Hepatocyte (in vitro differentiated cells): ENCODE measurements around the gene CELF5. TPM values are rescaled to one million over a fixed set of nuclear protein-coding genes. Genes with fewer than 3 reads are reported as not detected.
"Not testable (repeated sequence)": the region's sequence is repeated elsewhere in the genome, so short reads cannot be mapped to it uniquely, and the experiment has no call there.

Experiments used
- DNase-seq: peaks from one replicate; pipeline ENCODE4 v3.0.0-alpha.2; 2016; ENCODE audit warnings: low spot score
- H2AFZ ChIP-seq: fragments of 200-600 bp; sonication (generic); 2 replicates; pipeline ENCODE4 v1.6.0; 2016; ENCODE audit warnings: antibody characterized with exemption, mild to moderate bottlenecking
- H3K27ac ChIP-seq: fragments of 200-600 bp; sonication (generic); 2 replicates; pipeline ENCODE4 v1.5.1; 2016; ENCODE audit warnings: mild to moderate bottlenecking
- H3K27me3 ChIP-seq: fragments of 200-600 bp; sonication (generic); 2 replicates; pipeline ENCODE4 v1.6.1; 2016
- H3K36me3 ChIP-seq: fragments of 200-600 bp; sonication (generic); replicated peaks from 2 replicates; pipeline ENCODE4 v1.5.1; 2016; ENCODE audit warnings: low read depth; ENCODE audit not compliant: insufficient read depth
- H3K4me1 ChIP-seq: fragments of 200-600 bp; sonication (generic); 2 replicates; pipeline ENCODE4 v1.5.1; 2016; ENCODE audit warnings: mild to moderate bottlenecking, moderate library complexity; ENCODE audit not compliant: insufficient read depth
- H3K4me2 ChIP-seq: fragments of 200-600 bp; sonication (generic); 2 replicates; pipeline ENCODE4 v1.6.0; 2016
- H3K4me3 ChIP-seq: fragments of 200-600 bp; sonication (generic); 2 replicates; pipeline ENCODE4 v1.5.1; 2016; ENCODE audit warnings: mild to moderate bottlenecking
- H3K79me2 ChIP-seq: fragments of 200-600 bp; sonication (generic); 2 replicates; pipeline ENCODE4 v1.6.0; 2017; ENCODE audit warnings: mild to moderate bottlenecking
- H3K9me2 ChIP-seq: fragments of 200-600 bp; sonication (generic); replicated peaks from 2 replicates; pipeline ENCODE4 v1.6.0; 2017; ENCODE audit warnings: mild to moderate bottlenecking; ENCODE audit not compliant: insufficient read depth
- H3K9me3 ChIP-seq: fragments of 200-600 bp; sonication (generic); 2 replicates; pipeline ENCODE4 v1.5.1; 2016; ENCODE audit warnings: low read depth, mild to moderate bottlenecking
- H4K20me1 ChIP-seq: fragments of 200-600 bp; sonication (generic); 2 replicates; pipeline ENCODE4 v1.6.0; 2016; ENCODE audit warnings: mild to moderate bottlenecking; ENCODE audit not compliant: insufficient read depth, poor library complexity, severe bottlenecking
- EZH2 ChIP-seq: fragments of 200-600 bp; sonication (generic); IDR thresholded peaks from 2 replicates; pipeline ENCODE4 v1.6.1; 2016; ENCODE audit warnings: antibody characterized with exemption, mild to moderate bottlenecking, borderline replicate concordance
- EZH2phosphoT487 ChIP-seq: fragments of 200-600 bp; sonication (generic); IDR thresholded peaks from one replicate; pipeline ENCODE4 v1.6.1; 2018; ENCODE audit warnings: antibody characterized with exemption, mild to moderate bottlenecking, low read depth, moderate library complexity; ENCODE audit not compliant: unreplicated experiment, severe bottlenecking
- WGBS: methylation state at CpG from one replicate; pipeline ENCODE4 v1.1.6; 2016; ENCODE audit warnings: low lambda C conversion rate; ENCODE audit errors: missing lambda C conversion rate; 5-methylcytosine and 5-hydroxymethylcytosine counted together
- polyA plus RNA-seq: library from polyadenylated mRNA; unstranded; fragments of >200 nt; fragmentation: Nextera tagmentation; extraction: Ambion mirVana; gene quantifications from 2 replicates; pipeline ENCODE4 v1.2.1, GENCODE V29; 2016
- total RNA-seq: library from RNA; depleted of rRNA; stranded (reverse); fragments of >200 nt; gene quantifications from 2 replicates; pipeline ENCODE4 v1.2.3, GENCODE V29; 2014
- TF ChIP-seq, protein P1 (sequence below): fragments of 200-600 bp; sonication (generic); IDR thresholded peaks from 2 replicates; pipeline ENCODE4 v1.5.1; 2016; ENCODE audit warnings: antibody characterized with exemption, mild to moderate bottlenecking; ENCODE audit not compliant: poor library complexity

CELF5 gene
- total and polyA plus RNA-seq, 2 experiments from 2014 or later, result 0.03 to 0.17 TPM

GRCh38 chr19:3298853-3299449, 74.5 kb downstream of the CELF5 start:
- no peaks in the 10 kb centered on the region for H3K4me1 ChIP-seq
- H3K4me3 ChIP-seq, result no peak overlapping the region
- H4K20me1 ChIP-seq, result no peaks in the 10 kb centered on the region
- H2AFZ ChIP-seq, result no peak overlapping the region
- WGBS, result 84% methylated on average over 6 of the region's 6 CpGs
- no peaks in the 10 kb centered on the region for H3K36me3 ChIP-seq
- DNase-seq, result no peak
- no peaks in the 10 kb centered on the region for H3K27me3 ChIP-seq
- no peak overlapping the region for H3K27ac ChIP-seq
- TF ChIP-seq, protein P1, sequence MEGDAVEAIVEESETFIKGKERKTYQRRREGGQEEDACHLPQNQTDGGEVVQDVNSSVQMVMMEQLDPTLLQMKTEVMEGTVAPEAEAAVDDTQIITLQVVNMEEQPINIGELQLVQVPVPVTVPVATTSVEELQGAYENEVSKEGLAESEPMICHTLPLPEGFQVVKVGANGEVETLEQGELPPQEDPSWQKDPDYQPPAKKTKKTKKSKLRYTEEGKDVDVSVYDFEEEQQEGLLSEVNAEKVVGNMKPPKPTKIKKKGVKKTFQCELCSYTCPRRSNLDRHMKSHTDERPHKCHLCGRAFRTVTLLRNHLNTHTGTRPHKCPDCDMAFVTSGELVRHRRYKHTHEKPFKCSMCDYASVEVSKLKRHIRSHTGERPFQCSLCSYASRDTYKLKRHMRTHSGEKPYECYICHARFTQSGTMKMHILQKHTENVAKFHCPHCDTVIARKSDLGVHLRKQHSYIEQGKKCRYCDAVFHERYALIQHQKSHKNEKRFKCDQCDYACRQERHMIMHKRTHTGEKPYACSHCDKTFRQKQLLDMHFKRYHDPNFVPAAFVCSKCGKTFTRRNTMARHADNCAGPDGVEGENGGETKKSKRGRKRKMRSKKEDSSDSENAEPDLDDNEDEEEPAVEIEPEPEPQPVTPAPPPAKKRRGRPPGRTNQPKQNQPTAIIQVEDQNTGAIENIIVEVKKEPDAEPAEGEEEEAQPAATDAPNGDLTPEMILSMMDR, result no peak
- TF ChIP-seq EZH2, result no peak
- TF ChIP-seq EZH2phosphoT487, result no peak
- no peaks in the 10 kb centered on the region for H3K9me3 ChIP-seq
- no peak overlapping the region for H3K4me2 ChIP-seq
- H3K79me2 ChIP-seq, result no peaks in the 10 kb centered on the region
- no peaks in the 10 kb centered on the region for H3K9me2 ChIP-seq

DNA sequence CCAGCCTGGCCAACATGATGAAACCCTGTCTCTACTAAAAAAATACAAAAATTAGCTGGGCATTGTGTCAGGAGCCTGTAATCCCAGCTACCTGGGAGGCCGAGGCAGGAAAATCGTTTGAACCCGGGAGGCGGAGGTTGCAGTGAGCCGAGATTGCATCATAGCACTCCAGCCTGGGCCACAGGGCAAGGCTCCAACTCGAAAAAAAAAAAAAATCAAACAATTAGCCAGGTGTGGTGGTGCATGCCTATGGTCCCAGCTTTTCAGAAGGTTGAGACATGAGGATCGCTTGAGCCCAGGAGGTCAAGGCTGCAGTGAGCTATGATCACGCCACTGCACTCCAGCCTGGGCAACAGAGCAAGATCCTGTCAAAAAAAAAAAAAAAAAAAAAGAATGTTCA, 76.1 kb downstream of the CELF5 start:
- not testable (repeated sequence) for H3K27me3 ChIP-seq, H2AFZ ChIP-seq, H3K27ac ChIP-seq, H3K4me1 ChIP-seq, H3K79me2 ChIP-seq, H4K20me1 ChIP-seq, H3K9me3 ChIP-seq, H3K4me2 ChIP-seq, H3K4me3 ChIP-seq, H3K9me2 ChIP-seq, H3K36me3 ChIP-seq, DNase-seq
- 78% methylated on average over 8 of the region's 8 CpGs for WGBS

DNA sequence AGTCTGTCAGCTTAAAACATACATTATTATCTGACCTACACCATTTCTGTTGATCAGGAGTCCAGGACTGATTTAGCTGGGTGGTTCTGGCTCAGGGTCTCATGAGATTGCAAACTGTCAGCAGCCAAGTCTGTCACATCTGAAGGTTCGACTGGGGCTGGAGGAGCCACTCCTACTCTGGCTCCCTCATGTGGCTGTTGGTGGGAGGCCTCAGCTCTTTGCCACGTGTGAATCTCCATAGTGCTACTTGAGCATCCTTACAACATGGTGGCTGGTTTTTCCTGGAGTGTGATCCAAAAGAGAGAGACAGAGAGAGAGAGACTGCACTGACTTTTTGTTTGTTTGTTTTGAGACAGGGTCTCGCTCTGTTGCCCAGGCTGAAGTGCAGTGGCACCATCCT, 78.3 kb downstream of the CELF5 start:
- H3K27me3 ChIP-seq, result no peaks in the 10 kb centered on the region
- no peak overlapping the region for H3K27ac ChIP-seq
- TF ChIP-seq, protein P1, result no peak
- TF ChIP-seq EZH2, result no peak
- no peak for TF ChIP-seq EZH2phosphoT487
- H3K79me2 ChIP-seq, result no peaks in the 10 kb centered on the region
- 72% methylated on average over 3 of the region's 3 CpGs for WGBS
- no peaks in the 10 kb centered on the region for H4K20me1 ChIP-seq
- H3K9me3 ChIP-seq, result no peaks in the 10 kb centered on the region
- no peak for DNase-seq
- H2AFZ ChIP-seq, result no peak overlapping the region
- no peak overlapping the region for H3K4me3 ChIP-seq
- no peaks in the 10 kb centered on the region for H3K36me3 ChIP-seq
- no peaks in the 10 kb centered on the region for H3K4me1 ChIP-seq
- no peaks in the 10 kb centered on the region for H3K9me2 ChIP-seq
- H3K4me2 ChIP-seq, result no peak overlapping the region

GRCh38 chr19:3304871-3305423, 80.5 kb downstream of the CELF5 start:
- WGBS, result 20% methylated on average over 22 of the region's 22 CpGs
- no peaks in the 10 kb centered on the region for H3K79me2 ChIP-seq
- no peak for TF ChIP-seq EZH2phosphoT487
- TF ChIP-seq EZH2, result no peak
- TF ChIP-seq, protein P1, result peak; percentile 90
- H3K9me3 ChIP-seq, result no peaks in the 10 kb centered on the region
- peak; percentile 77 for DNase-seq
- H3K9me2 ChIP-seq, result no peaks in the 10 kb centered on the region
- H3K4me2 ChIP-seq, result peak overlapping the region; percentile 32
- peaks cover 5% of the 10 kb centered on the region for H3K27me3 ChIP-seq
- H3K4me3 ChIP-seq, result no peak overlapping the region
- no peak overlapping the region for H3K27ac ChIP-seq
- H2AFZ ChIP-seq, result no peak overlapping the region
- H3K4me1 ChIP-seq, result no peaks in the 10 kb centered on the region
- H3K36me3 ChIP-seq, result no peaks in the 10 kb centered on the region
- no peaks in the 10 kb centered on the region for H4K20me1 ChIP-seq
